Choroid plexus epithelial cell (primary cell): ENCODE measurements around the gene RSAD2.
A peak's percentile ranks its signal among the peaks of the same experiment; 100 is the strongest.

Experiments
- DNase-seq: peaks from one replicate; pipeline ENCODE4 v3.0.0-alpha.2; 2010; ENCODE audit warnings: low read depth
- H3K4me3 ChIP-seq: 2 replicates; pipeline ENCODE4 v1.5.1; 2011; ENCODE audit warnings: low read depth, mild to moderate bottlenecking, control low read depth, low read length, moderate library complexity
- CTCF ChIP-seq: conservative IDR thresholded peaks from 2 replicates; pipeline ENCODE4 v1.5.1; 2011; ENCODE audit warnings: low read depth, mild to moderate bottlenecking, control low read depth, inconsistent platforms, low read length, moderate library complexity

Gene RSAD2

DNA sequence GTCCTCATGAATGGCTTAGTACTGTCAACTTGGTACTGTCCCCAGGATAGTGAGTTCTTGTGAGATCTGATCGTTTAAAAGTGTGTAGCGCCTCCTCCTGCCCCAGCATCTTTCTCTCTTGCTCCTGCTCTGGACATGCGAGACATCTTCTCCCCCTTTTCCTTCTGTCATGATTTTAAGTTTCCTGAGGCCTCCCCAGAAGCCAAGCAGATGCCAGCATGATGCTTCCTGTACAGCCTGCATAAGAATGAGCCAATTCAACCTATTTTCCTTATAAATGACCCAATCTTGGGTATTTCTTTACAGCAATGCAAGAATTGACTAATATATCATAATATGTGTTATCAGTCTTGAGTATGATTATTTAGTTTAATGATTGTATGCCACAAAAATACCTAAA is 3.5 kb upstream of the RSAD2 start:
- no peak overlapping the region for H3K4me3 ChIP-seq
- TF ChIP-seq CTCF: no peak
- no peak for DNase-seq

GRCh38 chr2:6876309-6876708 is 1.3 kb upstream of the RSAD2 start:
- no peak for TF ChIP-seq CTCF
- DNase-seq: no peak

GRCh38 chr2:6878549-6878948 is 972 bp downstream of the RSAD2 start:
- DNase-seq: no peak
- TF ChIP-seq CTCF: no peak
- no peak overlapping the region for H3K4me3 ChIP-seq

More at GRCh38 chr2:6876309-6876708, 1.3 kb upstream of the RSAD2 start:
- no peak overlapping the region for H3K4me3 ChIP-seq

- TF ChIP-seq CTCF: no peak
- peak; percentile 13 for DNase-seq
- H3K4me3 ChIP-seq: no peak overlapping the region
Observed at GRCh38 chr2:6879011-6879410, 1.4 kb downstream of the RSAD2 start.

- no peak for TF ChIP-seq CTCF
- peak; percentile 16 for DNase-seq
- no peak overlapping the region for H3K4me3 ChIP-seq
Observed at GRCh38 chr2:6880200-6880733, 2.7 kb downstream of the RSAD2 start.

DNA sequence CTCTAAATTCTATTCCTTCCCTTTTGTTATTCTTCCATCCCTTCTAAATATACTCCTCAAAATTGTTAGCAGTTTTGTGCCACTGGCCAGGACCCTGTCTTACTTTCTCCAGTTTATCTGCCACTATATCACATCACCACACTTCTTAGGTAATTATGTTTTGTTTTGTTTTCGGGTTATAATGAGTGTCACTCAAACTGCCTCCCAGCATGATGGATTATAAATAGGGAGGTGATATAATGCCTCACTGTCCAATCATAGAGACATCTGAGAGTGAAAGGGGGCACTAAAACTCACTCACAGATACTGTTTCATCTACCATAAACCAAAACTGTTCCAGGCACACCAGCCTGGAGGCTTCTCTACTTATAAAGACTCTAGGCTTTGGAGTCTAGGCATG is 3.5 kb downstream of the RSAD2 start:
- no peak for DNase-seq
- H3K4me3 ChIP-seq: no peak overlapping the region
- TF ChIP-seq CTCF: no peak

DNA sequence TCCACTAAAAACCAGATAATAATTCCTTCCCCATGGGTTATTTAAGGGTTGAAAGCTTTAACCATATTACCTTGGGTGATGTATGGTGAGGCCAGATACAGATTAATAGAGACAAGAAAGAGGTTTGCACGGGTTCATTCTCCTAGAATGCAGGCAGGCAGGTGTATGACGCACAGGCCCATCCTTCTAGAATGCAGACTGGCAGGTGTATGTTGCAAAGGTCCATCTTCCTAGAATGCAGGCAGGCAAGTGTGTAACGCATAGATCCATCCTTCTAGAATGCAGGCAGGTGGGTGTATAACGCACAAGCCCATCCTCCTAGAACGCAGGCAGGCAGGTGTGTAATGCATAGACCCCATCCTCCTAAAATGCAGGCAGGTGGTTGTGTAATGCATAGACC is 3.9 kb downstream of the RSAD2 start:
- no peak overlapping the region for H3K4me3 ChIP-seq
- no peak for TF ChIP-seq CTCF
- DNase-seq: no peak
